Testis (tissue), 3 donors: Measurements from ENCODE around the gene IMMP2L. TPM values are rescaled to one million over a fixed set of nuclear protein-coding genes. Genes with fewer than 3 reads are reported as not detected.

ENCODE experiments used
- DNase-seq: peaks from one replicate; pipeline ENCODE4 v3.0.0-alpha.2; 2019
- H3K27ac ChIP-seq, 2 donors: fragments of 200-600 bp; sonication (generic); one replicate each; pipeline ENCODE4 v1.5.1; 2019
- H3K27me3 ChIP-seq: fragments of 200-600 bp; sonication (generic); one replicate; pipeline ENCODE4 v1.5.1; 2019
- H3K36me3 ChIP-seq: fragments of 200-600 bp; sonication (generic); one replicate; pipeline ENCODE4 v1.5.1; 2017; ENCODE audit warnings: low read depth; ENCODE audit errors: missing control alignments
- H3K4me1 ChIP-seq: fragments of 200-600 bp; sonication (generic); one replicate; pipeline ENCODE4 v1.5.1; 2019
- H3K4me3 ChIP-seq, 2 donors: fragments of 200-600 bp; sonication (generic); one replicate each; pipeline ENCODE4 v1.5.1; 2017 to 2019
- H3K9me3 ChIP-seq: fragments of 200-600 bp; sonication (generic); one replicate; pipeline ENCODE4 v1.5.1; 2017
- POLR2A ChIP-seq: fragments of 450-650 bp; IDR thresholded peaks from one replicate; pipeline ENCODE4 v1.6.1; 2017; ENCODE audit warnings: antibody characterized with exemption, mild to moderate bottlenecking, moderate library complexity
- WGBS, 2 donors: methylation state at CpG; one replicate each; pipeline ENCODE4 v1.1.5; 2018; 5-methylcytosine and 5-hydroxymethylcytosine counted together
- intact Hi-C: fragments of 100-400 bp; cut with DNase I; formaldehyde crosslinking; loops from one replicate; pipeline ENCODE4 v1.15.1; 2023; ENCODE audit warnings: low total_unique reads
- polyA plus RNA-seq: library from polyadenylated mRNA; stranded (reverse); fragments of 350-450 nt; fragmentation: Illumina TruSeq; extraction: RNeasy Lipid Tissue Mini Kit (QIAGEN cat#74804); gene quantifications from one replicate; pipeline ENCODE4 v1.2.3, GENCODE V29; 2014; ENCODE audit warnings: low read depth, low replicate concordance; ENCODE audit not compliant: insufficient read depth
- total RNA-seq, 2 donors: library from RNA; depleted of rRNA; stranded (reverse); fragments of >200 nt; gene quantifications; one replicate each; pipeline ENCODE4 v1.2.3, GENCODE V29; 2016
- TF ChIP-seq, protein P1 (sequence below), 3 experiments: fragments of 450-650 bp in 2 of 3; fragments of 200-600 bp in 1 of 3; sonication (generic) in 1 of 3; IDR thresholded peaks; one replicate each; pipeline ENCODE4 v1.5.1; 2016 to 2019; ENCODE audit warnings: antibody characterized with exemption in 3 of 3, mild to moderate bottlenecking in 2 of 3, moderate library complexity in 1 of 3

The IMMP2L gene
- total and polyA plus RNA-seq, 3 donors from 2014 or later: 10.7 to 12.4 (median 11.2) TPM

DNA sequence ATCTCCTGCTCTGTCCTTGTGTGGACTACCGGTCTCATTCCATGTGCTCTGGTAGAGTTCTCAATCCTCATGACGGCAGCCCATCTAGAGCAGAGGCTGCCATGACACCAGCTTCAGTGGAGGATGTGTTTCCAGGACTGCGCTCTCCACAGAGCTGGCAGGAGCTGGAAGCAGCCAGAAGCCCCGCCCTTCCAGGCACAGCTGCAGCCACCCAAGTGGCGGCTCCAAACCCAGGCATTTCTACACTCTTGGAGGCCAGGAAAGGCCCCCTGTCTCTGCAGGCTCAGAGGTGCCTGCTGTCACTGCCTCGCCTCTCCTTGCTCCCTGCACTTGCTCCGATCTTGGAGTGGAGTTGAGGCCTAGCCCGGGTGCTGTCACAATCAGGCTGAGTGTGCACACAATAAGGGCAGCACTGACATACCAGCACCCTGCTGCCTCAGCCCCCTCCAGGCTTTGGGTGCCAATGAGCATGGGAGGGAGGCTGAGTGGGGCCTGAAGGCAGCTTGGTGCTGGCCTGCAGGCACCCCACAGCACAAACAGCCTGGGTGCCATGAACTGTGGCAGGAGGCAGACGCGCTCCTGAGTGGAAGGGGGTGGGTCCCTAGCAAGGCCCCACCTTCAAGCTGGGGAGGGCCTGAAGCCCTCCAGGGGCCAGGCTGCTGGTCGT, 349.3 kb downstream of the IMMP2L start:
- Histone ChIP-seq H3K9me3 (no peaks in the 10 kb centered on the region), H3K4me1 (no peaks in the 10 kb centered on the region), H3K27me3 (no peaks in the 10 kb centered on the region), H3K27ac (no peak overlapping the region), H3K4me3 (no peak overlapping the region), H3K36me3 (no peaks in the 10 kb centered on the region)
- intact Hi-C loops: no loop called here
- TF ChIP-seq POLR2A: no peak
- TF ChIP-seq, protein P1, sequence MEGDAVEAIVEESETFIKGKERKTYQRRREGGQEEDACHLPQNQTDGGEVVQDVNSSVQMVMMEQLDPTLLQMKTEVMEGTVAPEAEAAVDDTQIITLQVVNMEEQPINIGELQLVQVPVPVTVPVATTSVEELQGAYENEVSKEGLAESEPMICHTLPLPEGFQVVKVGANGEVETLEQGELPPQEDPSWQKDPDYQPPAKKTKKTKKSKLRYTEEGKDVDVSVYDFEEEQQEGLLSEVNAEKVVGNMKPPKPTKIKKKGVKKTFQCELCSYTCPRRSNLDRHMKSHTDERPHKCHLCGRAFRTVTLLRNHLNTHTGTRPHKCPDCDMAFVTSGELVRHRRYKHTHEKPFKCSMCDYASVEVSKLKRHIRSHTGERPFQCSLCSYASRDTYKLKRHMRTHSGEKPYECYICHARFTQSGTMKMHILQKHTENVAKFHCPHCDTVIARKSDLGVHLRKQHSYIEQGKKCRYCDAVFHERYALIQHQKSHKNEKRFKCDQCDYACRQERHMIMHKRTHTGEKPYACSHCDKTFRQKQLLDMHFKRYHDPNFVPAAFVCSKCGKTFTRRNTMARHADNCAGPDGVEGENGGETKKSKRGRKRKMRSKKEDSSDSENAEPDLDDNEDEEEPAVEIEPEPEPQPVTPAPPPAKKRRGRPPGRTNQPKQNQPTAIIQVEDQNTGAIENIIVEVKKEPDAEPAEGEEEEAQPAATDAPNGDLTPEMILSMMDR (IDR thresholded peaks at IDR 0.05): no peak
- WGBS, 2 donors: 87 to 91% methylated on average over 9 to 11 of the region's 11 CpGs
- no peak for DNase-seq

DNA sequence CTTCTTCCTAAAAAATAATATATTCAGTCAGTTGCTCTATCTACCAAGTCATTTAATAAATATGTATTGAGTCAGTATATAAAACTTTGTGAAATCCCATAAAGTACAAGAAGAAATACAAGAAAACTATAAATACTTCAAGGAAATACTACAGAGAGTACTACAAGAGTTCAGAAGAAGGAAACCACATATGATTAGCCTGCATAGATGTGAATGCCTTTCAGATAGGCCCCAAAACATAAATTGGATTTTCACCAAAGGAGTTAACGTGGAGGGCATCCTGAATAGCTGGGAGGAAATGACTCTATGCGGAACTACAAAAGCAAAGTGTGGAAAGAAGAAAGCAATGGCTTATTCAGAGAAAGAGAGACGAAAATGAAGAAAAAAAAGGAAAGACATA, 351.3 kb downstream of the IMMP2L start:
- no peak for DNase-seq
- no peak overlapping the region for H3K4me3 ChIP-seq
- no peaks in the 10 kb centered on the region for H3K36me3 ChIP-seq
- no peaks in the 10 kb centered on the region for H3K9me3 ChIP-seq
- H3K27me3 ChIP-seq: no peaks in the 10 kb centered on the region
- no peak overlapping the region for H3K27ac ChIP-seq
- intact Hi-C loops: no loop called here
- no peaks in the 10 kb centered on the region for H3K4me1 ChIP-seq
- TF ChIP-seq POLR2A: no peak
- WGBS, 2 donors: 82 to 88% methylated on average over 3 of the region's 3 CpGs

DNA sequence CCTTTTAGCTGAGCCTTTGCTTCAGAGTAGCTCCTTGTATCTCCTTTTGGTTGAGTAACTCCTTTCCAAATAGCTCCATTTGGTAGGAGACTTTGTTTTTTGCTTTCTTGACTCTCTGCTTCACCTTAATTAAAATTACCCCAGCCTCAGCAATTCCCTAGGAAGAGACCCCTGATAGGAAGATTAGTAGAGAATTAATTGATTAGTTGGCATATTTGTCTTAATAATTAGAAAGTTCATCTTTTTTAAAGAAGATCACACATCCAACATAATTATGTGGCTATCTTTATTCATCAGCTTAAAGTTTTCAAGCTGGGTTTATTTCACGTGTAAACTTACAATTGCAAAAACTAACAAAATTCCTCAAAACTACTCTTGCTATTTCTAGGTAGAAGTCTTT, 352.2 kb downstream of the IMMP2L start:
- no peak overlapping the region for H3K4me3 ChIP-seq
- no peaks in the 10 kb centered on the region for H3K4me1 ChIP-seq
- no peaks in the 10 kb centered on the region for H3K36me3 ChIP-seq
- no peaks in the 10 kb centered on the region for H3K27me3 ChIP-seq
- no peaks in the 10 kb centered on the region for H3K9me3 ChIP-seq
- 91 to 96% methylated on average over 1 of the region's 1 CpG for WGBS, 2 donors
- no peak overlapping the region for H3K27ac ChIP-seq
- no peak for TF ChIP-seq POLR2A
- TF ChIP-seq, protein P1 (IDR thresholded peaks at IDR 0.05): no peak
- no peak for DNase-seq
- intact Hi-C loops: no loop called here

DNA sequence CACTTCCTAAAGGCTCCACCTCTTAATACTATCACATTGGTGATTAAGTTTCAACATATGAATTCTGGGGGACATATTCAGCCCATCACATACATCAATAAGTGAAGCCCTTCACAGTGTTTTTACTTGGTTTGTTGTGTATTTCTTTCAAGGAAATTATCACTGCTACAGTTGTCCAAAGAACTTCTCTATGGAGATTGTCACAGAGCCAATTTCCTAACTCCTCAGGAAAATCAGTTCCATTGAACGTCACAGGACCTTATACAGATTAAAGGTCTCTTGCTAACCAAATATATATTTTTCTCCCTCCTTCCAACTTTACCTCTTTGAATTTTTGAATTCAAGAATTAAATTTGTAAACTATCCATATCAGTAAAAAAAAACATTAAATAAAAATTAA, 357.0 kb downstream of the IMMP2L start:
- no peaks in the 10 kb centered on the region for H3K9me3 ChIP-seq
- intact Hi-C loops: no loop called here
- no peak overlapping the region for H3K4me3 ChIP-seq
- DNase-seq: no peak
- TF ChIP-seq, protein P1 (IDR thresholded peaks at IDR 0.05): no peak
- TF ChIP-seq POLR2A: no peak
- H3K36me3 ChIP-seq: no peaks in the 10 kb centered on the region
- no peaks in the 10 kb centered on the region for H3K4me1 ChIP-seq
- WGBS, 2 donors: 49 to 55% methylated on average over 1 of the region's 1 CpG
- H3K27me3 ChIP-seq: no peaks in the 10 kb centered on the region
- H3K27ac ChIP-seq: no peak overlapping the region

DNA sequence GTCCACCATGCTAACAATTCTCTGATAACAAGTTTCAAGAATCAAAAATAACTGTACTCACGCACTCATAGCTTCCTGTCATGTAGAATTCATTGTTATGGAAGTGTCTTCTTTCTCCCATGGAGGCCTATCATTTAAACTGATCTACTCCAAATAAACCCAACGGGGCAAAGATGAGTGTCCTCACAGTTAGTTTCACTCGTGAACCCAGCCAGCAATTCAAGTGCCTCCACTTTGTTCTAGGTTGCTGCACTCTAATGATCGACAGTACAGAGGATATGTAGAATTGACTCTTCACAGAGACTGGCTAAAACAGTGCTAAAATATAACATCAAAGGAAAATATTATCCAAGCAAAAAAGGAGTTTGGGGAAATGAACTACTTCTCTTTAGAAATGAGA, 360.0 kb downstream of the IMMP2L start:
- no peak for DNase-seq
- Histone ChIP-seq H3K9me3 (no peaks in the 10 kb centered on the region), H3K27ac (no peak overlapping the region), H3K36me3 (no peaks in the 10 kb centered on the region), H3K4me1 (no peaks in the 10 kb centered on the region), H3K27me3 (no peaks in the 10 kb centered on the region), H3K4me3 (no peak overlapping the region)
- no peak for TF ChIP-seq POLR2A
- TF ChIP-seq, protein P1 (IDR thresholded peaks at IDR 0.05): no peak
- intact Hi-C loops: no loop called here
- 94 to 95% methylated on average over 4 of the region's 4 CpGs for WGBS, 2 donors
